ENCODE measurements around the gene DYNC2H1.

Gene DYNC2H1

GRCh38 chr11:103228807-103229206 lies 119.6 kb downstream of the DYNC2H1 start:
- no CpG with 5 or more reads among the region's 2 CpGs for WGBS (ENCODE audit: extremely low coverage, insufficient coverage, low lambda C conversion rate)
- H3K79me2 ChIP-seq (ENCODE audit: control insufficient read depth, insufficient read depth, low read length): no peaks in the 10 kb centered on the region
- H3K4me1 ChIP-seq (ENCODE audit: control insufficient read depth, low read depth, low read length): no peaks in the 10 kb centered on the region
- H3K27me3 ChIP-seq (ENCODE audit: insufficient read depth, low read length, poor library complexity): no peaks in the 10 kb centered on the region
- H3K4me3 ChIP-seq (ENCODE audit: low read length): no peak overlapping the region
- no peak overlapping the region for H2BK120ac ChIP-seq (ENCODE audit: low read depth, low read length)
- DNase-seq: peak; percentile 14
- no peak overlapping the region for H4K8ac ChIP-seq (ENCODE audit: low read depth, low read length)
- no peak overlapping the region for H3K4me2 ChIP-seq (ENCODE audit: low read length)
- no peak overlapping the region for H3K23ac ChIP-seq (ENCODE audit: low read length)
- no peaks in the 10 kb centered on the region for H3K36me3 ChIP-seq (ENCODE audit: control insufficient read depth, insufficient read depth, low read length)
- H3K9ac ChIP-seq (ENCODE audit: low read length): no peak overlapping the region
- peak overlapping the region; percentile 7 for H3K4ac ChIP-seq (ENCODE audit: low read depth, low read length)
- peak overlapping the region; percentile 7 for H3K56ac ChIP-seq (ENCODE audit: low read length)
- H3K27ac ChIP-seq (ENCODE audit: low read depth, low read length): no peak overlapping the region
- no peaks in the 10 kb centered on the region for H3K79me1 ChIP-seq (ENCODE audit: low read length)
- no peak overlapping the region for H2BK15ac ChIP-seq (replicated peaks; ENCODE audit: low read depth)
- no peak overlapping the region for H4K5ac ChIP-seq (ENCODE audit: low read length)
- H2BK5ac ChIP-seq (ENCODE audit: low read length): no peak overlapping the region
- H3K18ac ChIP-seq (ENCODE audit: low read length): peak overlapping the region; percentile 83
- no peak overlapping the region for H2AK5ac ChIP-seq (ENCODE audit: low read length)

- Histone ChIP-seq H3K27ac (ENCODE audit: low read depth, low read length) (no peak overlapping the region), H3K9ac (ENCODE audit: low read length) (no peak overlapping the region), H4K8ac (ENCODE audit: low read depth, low read length) (no peak overlapping the region), H2BK15ac (replicated peaks; ENCODE audit: low read depth) (no peak overlapping the region), H3K79me2 (ENCODE audit: control insufficient read depth, insufficient read depth, low read length) (no peaks in the 10 kb centered on the region), H3K79me1 (ENCODE audit: low read length) (no peaks in the 10 kb centered on the region), H2BK5ac (ENCODE audit: low read length) (no peak overlapping the region), H3K27me3 (ENCODE audit: insufficient read depth, low read length, poor library complexity) (no peaks in the 10 kb centered on the region), H3K18ac (ENCODE audit: low read length) (no peak overlapping the region), H3K36me3 (ENCODE audit: control insufficient read depth, insufficient read depth, low read length) (no peaks in the 10 kb centered on the region), H3K4me1 (ENCODE audit: control insufficient read depth, low read depth, low read length) (no peaks in the 10 kb centered on the region), H3K4me2 (ENCODE audit: low read length) (no peak overlapping the region), H3K4ac (ENCODE audit: low read depth, low read length) (no peak overlapping the region), H3K4me3 (ENCODE audit: low read length) (no peak overlapping the region), H3K56ac (ENCODE audit: low read length) (no peak overlapping the region), H2BK120ac (ENCODE audit: low read depth, low read length) (no peak overlapping the region), H2AK5ac (ENCODE audit: low read length) (no peak overlapping the region), H4K5ac (ENCODE audit: low read length) (no peak overlapping the region), H3K23ac (ENCODE audit: low read length) (no peak overlapping the region)
- DNase-seq: peak; percentile 8
- WGBS (ENCODE audit: extremely low coverage, insufficient coverage, low lambda C conversion rate): no CpG with 5 or more reads among the region's 2 CpGs
Observed at GRCh38 chr11:103234974-103235373, 125.7 kb downstream of the DYNC2H1 start.

- Histone ChIP-seq H3K4ac (ENCODE audit: low read depth, low read length) (no peak overlapping the region), H3K56ac (ENCODE audit: low read length) (no peak overlapping the region), H3K79me1 (ENCODE audit: low read length) (no peaks in the 10 kb centered on the region), H3K36me3 (ENCODE audit: control insufficient read depth, insufficient read depth, low read length) (no peaks in the 10 kb centered on the region), H3K4me1 (ENCODE audit: control insufficient read depth, low read depth, low read length) (no peaks in the 10 kb centered on the region), H3K27me3 (ENCODE audit: insufficient read depth, low read length, poor library complexity) (no peaks in the 10 kb centered on the region), H3K23ac (ENCODE audit: low read length) (no peak overlapping the region), H3K4me3 (ENCODE audit: low read length) (no peak overlapping the region), H2AK5ac (ENCODE audit: low read length) (no peak overlapping the region), H2BK15ac (replicated peaks; ENCODE audit: low read depth) (no peak overlapping the region), H2BK120ac (ENCODE audit: low read depth, low read length) (no peak overlapping the region), H3K27ac (ENCODE audit: low read depth, low read length) (no peak overlapping the region), H3K9ac (ENCODE audit: low read length) (no peak overlapping the region), H2BK5ac (ENCODE audit: low read length) (no peak overlapping the region), H3K18ac (ENCODE audit: low read length) (no peak overlapping the region), H3K4me2 (ENCODE audit: low read length) (no peak overlapping the region), H4K8ac (ENCODE audit: low read depth, low read length) (no peak overlapping the region), H4K5ac (ENCODE audit: low read length) (no peak overlapping the region), H3K79me2 (ENCODE audit: control insufficient read depth, insufficient read depth, low read length) (no peaks in the 10 kb centered on the region)
- no peak for DNase-seq
- no CpG with 5 or more reads among the region's 6 CpGs for WGBS (ENCODE audit: extremely low coverage, insufficient coverage, low lambda C conversion rate)
Observed at GRCh38 chr11:103241574-103241973, 132.3 kb downstream of the DYNC2H1 start.

- no peak overlapping the region for H2AK5ac ChIP-seq (ENCODE audit: low read length)
- no peak overlapping the region for H3K18ac ChIP-seq (ENCODE audit: low read length)
- H3K4ac ChIP-seq (ENCODE audit: low read depth, low read length): no peak overlapping the region
- H3K56ac ChIP-seq (ENCODE audit: low read length): no peak overlapping the region
- H4K8ac ChIP-seq (ENCODE audit: low read depth, low read length): no peak overlapping the region
- no peak overlapping the region for H2BK5ac ChIP-seq (ENCODE audit: low read length)
- H3K4me2 ChIP-seq (ENCODE audit: low read length): no peak overlapping the region
- no peaks in the 10 kb centered on the region for H3K79me2 ChIP-seq (ENCODE audit: control insufficient read depth, insufficient read depth, low read length)
- no peaks in the 10 kb centered on the region for H3K79me1 ChIP-seq (ENCODE audit: low read length)
- no peak overlapping the region for H2BK120ac ChIP-seq (ENCODE audit: low read depth, low read length)
- H3K27ac ChIP-seq (ENCODE audit: low read depth, low read length): no peak overlapping the region
- no peaks in the 10 kb centered on the region for H3K36me3 ChIP-seq (ENCODE audit: control insufficient read depth, insufficient read depth, low read length)
- no peak overlapping the region for H3K23ac ChIP-seq (ENCODE audit: low read length)
- no peak for DNase-seq
- no peak overlapping the region for H4K5ac ChIP-seq (ENCODE audit: low read length)
- H3K9ac ChIP-seq (ENCODE audit: low read length): no peak overlapping the region
- no peaks in the 10 kb centered on the region for H3K4me1 ChIP-seq (ENCODE audit: control insufficient read depth, low read depth, low read length)
- H3K27me3 ChIP-seq (ENCODE audit: insufficient read depth, low read length, poor library complexity): no peaks in the 10 kb centered on the region
- H2BK15ac ChIP-seq (replicated peaks; ENCODE audit: low read depth): no peak overlapping the region
- no peak overlapping the region for H3K4me3 ChIP-seq (ENCODE audit: low read length)
Observed at GRCh38 chr11:103254123-103254522, 144.9 kb downstream of the DYNC2H1 start.

- no peaks in the 10 kb centered on the region for H3K4me1 ChIP-seq (ENCODE audit: control insufficient read depth, low read depth, low read length)
- no peaks in the 10 kb centered on the region for H3K79me2 ChIP-seq (ENCODE audit: control insufficient read depth, insufficient read depth, low read length)
- no peak overlapping the region for H2BK15ac ChIP-seq (replicated peaks; ENCODE audit: low read depth)
- no peak overlapping the region for H3K23ac ChIP-seq (ENCODE audit: low read length)
- H4K5ac ChIP-seq (ENCODE audit: low read length): no peak overlapping the region
- no peak overlapping the region for H3K4me3 ChIP-seq (ENCODE audit: low read length)
- H3K4me2 ChIP-seq (ENCODE audit: low read length): no peak overlapping the region
- H3K79me1 ChIP-seq (ENCODE audit: low read length): no peaks in the 10 kb centered on the region
- H2AK5ac ChIP-seq (ENCODE audit: low read length): no peak overlapping the region
- H3K4ac ChIP-seq (ENCODE audit: low read depth, low read length): no peak overlapping the region
- no peak overlapping the region for H4K8ac ChIP-seq (ENCODE audit: low read depth, low read length)
- no peak overlapping the region for H3K9ac ChIP-seq (ENCODE audit: low read length)
- H3K36me3 ChIP-seq (ENCODE audit: control insufficient read depth, insufficient read depth, low read length): no peaks in the 10 kb centered on the region
- no peak overlapping the region for H2BK5ac ChIP-seq (ENCODE audit: low read length)
- DNase-seq: peak; percentile 63
- H3K18ac ChIP-seq (ENCODE audit: low read length): no peak overlapping the region
- no peak overlapping the region for H3K27ac ChIP-seq (ENCODE audit: low read depth, low read length)
- H3K27me3 ChIP-seq (ENCODE audit: insufficient read depth, low read length, poor library complexity): no peaks in the 10 kb centered on the region
- WGBS (ENCODE audit: extremely low coverage, insufficient coverage, low lambda C conversion rate): no CpG with 5 or more reads among the region's 4 CpGs
- H2BK120ac ChIP-seq (ENCODE audit: low read depth, low read length): no peak overlapping the region
- no peak overlapping the region for H3K56ac ChIP-seq (ENCODE audit: low read length)
Observed at GRCh38 chr11:103257360-103257759, 148.1 kb downstream of the DYNC2H1 start.

GRCh38 chr11:103266167-103266831 lies 157.1 kb downstream of the DYNC2H1 start:
- no peak overlapping the region for H2BK5ac ChIP-seq (ENCODE audit: low read length)
- no peaks in the 10 kb centered on the region for H3K4me1 ChIP-seq (ENCODE audit: control insufficient read depth, low read depth, low read length)
- no peak overlapping the region for H3K4ac ChIP-seq (ENCODE audit: low read depth, low read length)
- H3K56ac ChIP-seq (ENCODE audit: low read length): no peak overlapping the region
- H2BK120ac ChIP-seq (ENCODE audit: low read depth, low read length): no peak overlapping the region
- H3K4me2 ChIP-seq (ENCODE audit: low read length): no peak overlapping the region
- WGBS (ENCODE audit: extremely low coverage, insufficient coverage, low lambda C conversion rate): no CpG with 5 or more reads among the region's 9 CpGs
- DNase-seq: no peak
- no peak overlapping the region for H3K4me3 ChIP-seq (ENCODE audit: low read length)
- H3K18ac ChIP-seq (ENCODE audit: low read length): no peak overlapping the region
- H2BK15ac ChIP-seq (replicated peaks; ENCODE audit: low read depth): no peak overlapping the region
- H3K79me2 ChIP-seq (ENCODE audit: control insufficient read depth, insufficient read depth, low read length): no peaks in the 10 kb centered on the region
- H3K9ac ChIP-seq (ENCODE audit: low read length): no peak overlapping the region
- H3K27me3 ChIP-seq (ENCODE audit: insufficient read depth, low read length, poor library complexity): no peaks in the 10 kb centered on the region
- no peak overlapping the region for H3K27ac ChIP-seq (ENCODE audit: low read depth, low read length)
- H3K36me3 ChIP-seq (ENCODE audit: control insufficient read depth, insufficient read depth, low read length): no peaks in the 10 kb centered on the region
- H2AK5ac ChIP-seq (ENCODE audit: low read length): no peak overlapping the region
- no peak overlapping the region for H3K23ac ChIP-seq (ENCODE audit: low read length)
- no peak overlapping the region for H4K8ac ChIP-seq (ENCODE audit: low read depth, low read length)
- H4K5ac ChIP-seq (ENCODE audit: low read length): no peak overlapping the region
- no peaks in the 10 kb centered on the region for H3K79me1 ChIP-seq (ENCODE audit: low read length)

Measured in mesendoderm (in vitro differentiated cells).